H1 (cell line): ENCODE measurements around the gene CTF1. TPM values are rescaled to one million over a fixed set of nuclear protein-coding genes. Genes with fewer than 3 reads are reported as not detected.

ENCODE experiments used
- CTCF ChIA-PET: fragments of 300-600 bp; sonication (Branson Sonifier 250); formaldehyde crosslinking; loops from one replicate; lab custom pipeline; 2021; ENCODE audit not compliant: partially characterized antibody; lab: Charles Lee
- POLR2A ChIA-PET: fragments of 300-600 bp; sonication (Branson Sonifier 250); formaldehyde crosslinking; loops from one replicate; lab custom pipeline; 2021; ENCODE audit warnings: inconsistent platforms; ENCODE audit not compliant: partially characterized antibody; lab: Charles Lee
- DNase-seq, 2 experiments: peaks; one replicate each; pipeline versions ENCODE4 v3.0.0 to v3.0.0-alpha.2; 2010 to 2022; ENCODE audit warnings: low spot score in 2 of 2, low read depth in 1 of 2, mixed read lengths in 1 of 2
- FAIRE-seq: peaks from 2 replicates; lab custom pipeline; 2011; peaks lifted over from hg19 to GRCh38; lab: Jason Lieb, UNC
- H2AFZ ChIP-seq: 2 replicates; pipeline ENCODE4 v1.8.1; 2012; ENCODE audit warnings: low read length, inconsistent platforms
- H2AK5ac ChIP-seq: 2 replicates; pipeline ENCODE4 v1.6.1; 2013; ENCODE audit warnings: low read depth, low read length
- H2BK120ac ChIP-seq: replicated peaks from 2 replicates; pipeline ENCODE3; 2013; ENCODE audit warnings: low read depth, low read length, inconsistent platforms
- H2BK12ac ChIP-seq: 2 replicates; pipeline ENCODE4 v1.6.1; 2013; ENCODE audit warnings: low read depth, low read length
- H2BK15ac ChIP-seq: 2 replicates; pipeline ENCODE4 v1.6.1; 2013; ENCODE audit warnings: low read length
- H2BK20ac ChIP-seq: 2 replicates; pipeline ENCODE4 v1.6.1; 2013; ENCODE audit warnings: low read length
- H2BK5ac ChIP-seq: 2 replicates; pipeline ENCODE4 v1.6.1; 2013; ENCODE audit warnings: low read depth, low read length
- H3K14ac ChIP-seq: 2 replicates; pipeline ENCODE4 v1.6.1; 2013; ENCODE audit warnings: inconsistent platforms; ENCODE audit not compliant: insufficient read length
- H3K18ac ChIP-seq: 2 replicates; pipeline ENCODE4 v1.6.1; 2013; ENCODE audit warnings: low read length; ENCODE audit errors: extremely low read depth
- H3K23ac ChIP-seq: 2 replicates; pipeline ENCODE4 v1.6.1; 2013; ENCODE audit warnings: inconsistent platforms; ENCODE audit not compliant: insufficient read length
- H3K23me2 ChIP-seq: 2 replicates; pipeline ENCODE4 v1.6.1; 2013; ENCODE audit warnings: low read depth, low read length
- H3K27ac ChIP-seq: 2 replicates; pipeline ENCODE4 v1.6.1; 2011; ENCODE audit warnings: low read depth, low read length, inconsistent platforms
- H3K27me3 ChIP-seq, 4 experiments: replicated peaks in 1 of 4; 1 replicate in 1 of 4; 2 replicates in 3 of 4; pipeline versions ENCODE4 v1.6.1 to v1.8.1; 2011 to 2013; ENCODE audit warnings: low read length in 3 of 4, mild to moderate bottlenecking in 3 of 4, inconsistent platforms in 2 of 4, mixed read lengths in 2 of 4, moderate library complexity in 1 of 4; ENCODE audit not compliant: control insufficient read depth in 3 of 4, insufficient read depth in 3 of 4; ENCODE audit errors: extremely low read depth in 1 of 4
- H3K36me3 ChIP-seq, 4 experiments: 2 replicates each; pipeline versions ENCODE4 v1.6.1 to v1.8.1; 2011 to 2013; ENCODE audit warnings: mild to moderate bottlenecking in 4 of 4, low read length in 3 of 4, moderate library complexity in 2 of 4, control low read depth in 1 of 4, inconsistent platforms in 1 of 4; ENCODE audit not compliant: insufficient read depth in 4 of 4, control insufficient read depth in 2 of 4
- H3K4ac ChIP-seq: replicated peaks from 2 replicates; pipeline ENCODE3; 2013; ENCODE audit warnings: low read length, low read depth, mixed read lengths, inconsistent platforms; ENCODE audit not compliant: insufficient read length
- H3K4me1 ChIP-seq, 4 experiments: replicated peaks in 1 of 4; 1 replicate in 1 of 4; 2 replicates in 3 of 4; pipeline versions ENCODE4 v1.6.1 to v1.8.1; 2011 to 2013; ENCODE audit warnings: low read length in 3 of 4, inconsistent platforms in 2 of 4, mixed read lengths in 1 of 4; ENCODE audit not compliant: insufficient read depth in 4 of 4, control insufficient read depth in 3 of 4
- H3K4me2 ChIP-seq, 2 experiments: 2 replicates each; pipeline versions ENCODE4 v1.6.1 to v1.8.1; 2011 to 2013; ENCODE audit warnings: low read depth in 2 of 2, low read length in 2 of 2, control low read depth in 1 of 2, inconsistent platforms in 1 of 2, mild to moderate bottlenecking in 1 of 2; ENCODE audit not compliant: insufficient read depth in 1 of 2
- H3K4me3 ChIP-seq, 4 experiments: fragments of 200-600, 300-600 bp in 1 of 4; sonication (generic), shearing (Covaris generic), sonication (Bioruptor Twin) in 1 of 4; 2 replicates each; pipeline versions ENCODE4 v1.5.1 to v1.8.1; 2011 to 2016; ENCODE audit warnings: low read length in 4 of 4, low read depth in 3 of 4, control low read depth in 2 of 4, inconsistent platforms in 2 of 4, mild to moderate bottlenecking in 2 of 4, mixed read lengths in 1 of 4, moderate library complexity in 1 of 4; ENCODE audit not compliant: insufficient read depth in 2 of 4; ENCODE audit errors: extremely low read depth in 1 of 4
- H3K56ac ChIP-seq: replicated peaks from 2 replicates; pipeline ENCODE3; 2013; ENCODE audit warnings: low read depth, mild to moderate bottlenecking, mixed read lengths, low read length, inconsistent platforms; ENCODE audit not compliant: insufficient read length
- H3K79me1 ChIP-seq: 2 replicates; pipeline ENCODE4 v1.6.1; 2013; ENCODE audit warnings: low read depth, low read length, control low read depth
- H3K79me2 ChIP-seq, 2 experiments: 2 replicates each; pipeline versions ENCODE4 v1.6.1 to v1.8.1; 2012 to 2013; ENCODE audit warnings: low read length in 2 of 2, mild to moderate bottlenecking in 2 of 2, inconsistent platforms in 1 of 2; ENCODE audit not compliant: insufficient read depth in 2 of 2, control insufficient read depth in 1 of 2
- H3K9ac ChIP-seq, 4 experiments: replicated peaks in 1 of 4; 1 replicate in 1 of 4; 2 replicates in 3 of 4; pipeline versions ENCODE4 v1.6.1 to v1.8.1; 2011 to 2013; ENCODE audit warnings: low read depth in 3 of 4, low read length in 3 of 4, control low read depth in 2 of 4, mild to moderate bottlenecking in 2 of 4, moderate library complexity in 2 of 4, inconsistent platforms in 1 of 4; ENCODE audit errors: extremely low read depth in 1 of 4
- H3K9me3 ChIP-seq, 2 experiments: 2 replicates each; pipeline versions ENCODE4 v1.6.1 to v1.8.1; 2012 to 2013; ENCODE audit warnings: mild to moderate bottlenecking in 2 of 2, moderate library complexity in 2 of 2, control low read depth in 1 of 2, inconsistent platforms in 1 of 2, low read depth in 1 of 2, low read length in 1 of 2, mixed read lengths in 1 of 2; ENCODE audit not compliant: insufficient read depth in 2 of 2
- H4K20me1 ChIP-seq, 2 experiments: replicated peaks in 1 of 2; 2 replicates each; pipeline versions ENCODE3 to v1.8.1; 2011 to 2013; ENCODE audit warnings: inconsistent platforms in 2 of 2, low read length in 2 of 2, mild to moderate bottlenecking in 1 of 2; ENCODE audit not compliant: insufficient read depth in 2 of 2, control insufficient read depth in 1 of 2
- H4K5ac ChIP-seq: 2 replicates; pipeline ENCODE4 v1.6.1; 2013; ENCODE audit warnings: low read length, low read depth, mixed read lengths, inconsistent platforms; ENCODE audit not compliant: insufficient read length
- H4K8ac ChIP-seq: 2 replicates; pipeline ENCODE4 v1.8.0; 2013; ENCODE audit warnings: mild to moderate bottlenecking, moderate library complexity, low read length, inconsistent platforms; ENCODE audit not compliant: insufficient read depth; ENCODE audit errors: extremely low read depth
- H4K91ac ChIP-seq: replicated peaks from 2 replicates; pipeline ENCODE3; 2013; ENCODE audit warnings: low read length, mixed read lengths, inconsistent platforms; ENCODE audit not compliant: insufficient read length
- CBX8 ChIP-seq: fragments of 300-800, 300-1000 bp; sonication (generic); IDR thresholded peaks from 2 replicates; pipeline ENCODE4 v1.7.1; 2016; ENCODE audit warnings: low read depth, low read length, borderline replicate concordance
- GABPA ChIP-seq: IDR thresholded peaks from 2 replicates; pipeline ENCODE4 v1.6.1; 2011; ENCODE audit warnings: mild to moderate bottlenecking, low read length, moderate library complexity, borderline replicate concordance; ENCODE audit not compliant: insufficient read depth
- HDAC2 ChIP-seq, 2 experiments: fragments of 300-600 bp in 1 of 2; sonication (generic) in 1 of 2; IDR thresholded peaks; 2 replicates each; pipeline ENCODE4 v1.6.1; 2011 to 2012; ENCODE audit warnings: low read depth in 2 of 2, low read length in 2 of 2, mild to moderate bottlenecking in 2 of 2, moderate library complexity in 2 of 2, borderline replicate concordance in 1 of 2, inconsistent platforms in 1 of 2
- KDM5A ChIP-seq: fragments of 200-600 bp; IDR thresholded peaks from 2 replicates; pipeline ENCODE4 v1.7.1; 2012; ENCODE audit warnings: mild to moderate bottlenecking, low read length, inconsistent platforms, mixed read lengths
- MAX ChIP-seq: IDR thresholded peaks from 2 replicates; pipeline ENCODE4 v1.6.1; 2012; ENCODE audit warnings: inconsistent platforms
- PHF8 ChIP-seq: fragments of 200-600 bp; sonication (generic); conservative IDR thresholded peaks from 2 replicates; pipeline ENCODE4 v1.7.1; 2012; ENCODE audit warnings: low read depth, mild to moderate bottlenecking, inconsistent platforms, low read length, moderate library complexity
- RBBP5 ChIP-seq: IDR thresholded peaks from 2 replicates; pipeline ENCODE4 v1.7.1; 2012; ENCODE audit warnings: low read depth, mild to moderate bottlenecking, inconsistent platforms, low read length, moderate library complexity, borderline replicate concordance
- SIRT6 ChIP-seq: IDR thresholded peaks from one replicate; pipeline ENCODE4 v1.7.1; 2012; ENCODE audit warnings: low read length, inconsistent platforms
- WGBS, 2 experiments: shearing (Covaris generic) in 1 of 2; methylation state at CpG; one replicate each; pipeline versions ENCODE4 v1.1.6 to v1.1.7; 2013 to 2015; ENCODE audit warnings: low lambda C conversion rate in 2 of 2, mixed read lengths in 2 of 2, inconsistent platforms in 1 of 2, low coverage in 1 of 2, missing lambda C conversion rate in 1 of 2; ENCODE audit not compliant: insufficient replicate concordance in 2 of 2, insufficient coverage in 1 of 2, insufficient read length in 1 of 2; ENCODE audit errors: extremely low coverage in 1 of 2, missing lambda C conversion rate in 1 of 2; 5-methylcytosine and 5-hydroxymethylcytosine counted together
- polyA plus RNA-seq, 7 experiments: library from polyadenylated mRNA; depleted of rRNA in 3 of 7; stranded (reverse) in 5 of 7; unstranded in 2 of 7; fragments of >200 nt in 5 of 7; fragments of 200-250 nt in 2 of 7; gene quantifications; 1 replicate in 5 of 7; 2 replicates in 1 of 7; 4 replicates in 1 of 7; pipeline versions ENCODE4 v1.2.1 to v1.2.3, GENCODE V29; 2011 to 2013; ENCODE audit warnings: missing spikeins in 2 of 7, mixed read lengths in 2 of 7
- total RNA-seq: library from RNA; stranded (reverse); fragmentation: NEBNext Ultra II Directional; extraction: Animal tissue kit (Norgen Biotek cat#: 25700); gene quantifications from 2 replicates; pipeline ENCODE4 v1.2.1, GENCODE V29; 2021
- TF ChIP-seq, protein P1 (sequence below), 3 experiments: IDR thresholded peaks; 1 replicate in 2 of 3; 2 replicates in 1 of 3; pipeline versions ENCODE4 v1.5.1 to v1.6.1; 2011; ENCODE audit warnings: low read length in 3 of 3, mild to moderate bottlenecking in 3 of 3, inconsistent platforms in 2 of 3, low read depth in 1 of 3, moderate library complexity in 1 of 3; ENCODE audit not compliant: insufficient read depth in 1 of 3; ENCODE audit errors: control extremely low read depth in 1 of 3

The CTF1 gene
- total and polyA plus RNA-seq, 2 of the 8 experiments (the other 6 are each of a cell fraction or from before 2014, with no cell fraction given) = 0.97 to 3.4 TPM

- CTCF ChIA-PET = interaction anchor here (0.8 to 3.2 kb wide), 7 partner anchors 8 to 115 kb away, joined by 3 to 16 read pairs (median 3); no protein-coding TSS in a partner anchor
- Histone ChIP-seq H2BK12ac (no peak overlapping the region), H3K9me3 (no peaks in the 10 kb centered on the region), H3K4ac (no peak overlapping the region), H3K23me2 (peaks cover 15% of the 10 kb centered on the region), H3K4me1 (peaks cover 4 to 13% (median 12%) of the 10 kb centered on the region in 4 experiments), H2BK5ac (0 out of 2 replicates have a peak overlapping the region, but pooled peaks have one; percentile 60), H3K79me2 (no peaks in the 10 kb centered on the region), H3K14ac (no peak overlapping the region), H4K8ac (peak overlapping the region; percentile 85; the same call in 1 of the 2 replicates), H4K5ac (no peak overlapping the region), H4K20me1 (peaks cover 0 to 4% of the 10 kb centered on the region in 2 experiments), H3K27ac (no peak overlapping the region; the same call in 1 of the 2 replicates), H3K36me3 (peaks cover 0 to 5% (median 0%) of the 10 kb centered on the region in 4 experiments; a peak in 2 of 8 replicates), H3K79me1 (peaks cover 4% of the 10 kb centered on the region; the same call in 1 of the 2 replicates), H2AK5ac (no peak overlapping the region), H3K23ac (no peak overlapping the region), H3K18ac (peak overlapping the region; percentile 60; the same call in 1 of the 2 replicates), H3K27me3 (peaks cover 0 to 13% (median 7%) of the 10 kb centered on the region in 4 experiments; a peak in 5 of 7 replicates), H4K91ac (no peak overlapping the region), H3K56ac (no peak overlapping the region), H2BK120ac (no peak overlapping the region), H2BK15ac (no peak overlapping the region), H2BK20ac (no peak overlapping the region), H3K4me3 (peak overlapping the region; percentile 60 to 73 (median 67)), H2AFZ (peak overlapping the region; percentile 55; the same call in 1 of the 2 replicates), H3K9ac (peak overlapping the region in 3 of 4 experiments; percentile 36 to 67 (median 46); a peak in 5 of 7 replicates), H3K4me2 (peak overlapping the region; percentile 49 to 100)
- no peak for FAIRE-seq
- POLR2A ChIA-PET = interaction anchor here (0.8 to 3.9 kb wide), 12 partner anchors 9 to 117 kb away, joined by 3 to 25 read pairs (median 3); no protein-coding TSS in a partner anchor
- 10% methylated on average over 5 of the region's 11 CpGs; no CpG with 5 or more reads in 1 of the 2 experiments for WGBS, 2 experiments
- peak in 1 of 2 experiments; percentile 68 for DNase-seq
- TF ChIP-seq CBX8 (no peak), SIRT6 (no peak), KDM5A (no peak), RBBP5 (no peak), GABPA (no peak), MAX (no peak), HDAC2 (IDR thresholded peaks at IDR 0.05; ENCODE audit: borderline replicate concordance in 1 of 2, low read depth in 2 of 2, low read length in 2 of 2) (no peak), PHF8 (no peak)
- TF ChIP-seq, protein P1, sequence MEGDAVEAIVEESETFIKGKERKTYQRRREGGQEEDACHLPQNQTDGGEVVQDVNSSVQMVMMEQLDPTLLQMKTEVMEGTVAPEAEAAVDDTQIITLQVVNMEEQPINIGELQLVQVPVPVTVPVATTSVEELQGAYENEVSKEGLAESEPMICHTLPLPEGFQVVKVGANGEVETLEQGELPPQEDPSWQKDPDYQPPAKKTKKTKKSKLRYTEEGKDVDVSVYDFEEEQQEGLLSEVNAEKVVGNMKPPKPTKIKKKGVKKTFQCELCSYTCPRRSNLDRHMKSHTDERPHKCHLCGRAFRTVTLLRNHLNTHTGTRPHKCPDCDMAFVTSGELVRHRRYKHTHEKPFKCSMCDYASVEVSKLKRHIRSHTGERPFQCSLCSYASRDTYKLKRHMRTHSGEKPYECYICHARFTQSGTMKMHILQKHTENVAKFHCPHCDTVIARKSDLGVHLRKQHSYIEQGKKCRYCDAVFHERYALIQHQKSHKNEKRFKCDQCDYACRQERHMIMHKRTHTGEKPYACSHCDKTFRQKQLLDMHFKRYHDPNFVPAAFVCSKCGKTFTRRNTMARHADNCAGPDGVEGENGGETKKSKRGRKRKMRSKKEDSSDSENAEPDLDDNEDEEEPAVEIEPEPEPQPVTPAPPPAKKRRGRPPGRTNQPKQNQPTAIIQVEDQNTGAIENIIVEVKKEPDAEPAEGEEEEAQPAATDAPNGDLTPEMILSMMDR (IDR thresholded peaks at IDR 0.05; ENCODE audit: control extremely low read depth in 1 of 3, insufficient read depth in 1 of 3, low read depth in 1 of 3, low read length in 3 of 3) = no peak
Observed at GRCh38 chr16:30893417-30893743, 3.0 kb upstream of the CTF1 start.
